Keratinocyte (primary cell): ENCODE results near the gene TANGO2. TPM values are rescaled to one million over a fixed set of nuclear protein-coding genes. Genes with fewer than 3 reads are reported as not detected.

Experiments
- DNase-seq: peaks from one replicate; pipeline ENCODE4 v3.0.0-alpha.2; 2011; ENCODE audit warnings: low read depth, missing footprints, low spot score
- FAIRE-seq: peaks from 2 replicates; lab custom pipeline; 2011; peaks lifted over from hg19 to GRCh38; lab: Jason Lieb, UNC
- H2AFZ ChIP-seq: 2 replicates; pipeline ENCODE4 v1.6.0; 2012; ENCODE audit warnings: low read length, control low read depth, inconsistent platforms; ENCODE audit not compliant: control insufficient read depth
- H3K27ac ChIP-seq: 2 replicates; pipeline ENCODE4 v1.5.1; 2011; ENCODE audit warnings: low read length; ENCODE audit not compliant: control insufficient read depth, insufficient read depth
- H3K27me3 ChIP-seq: 3 replicates; pipeline ENCODE4 v1.6.0; 2011; ENCODE audit warnings: low read length; ENCODE audit not compliant: control insufficient read depth, insufficient read depth; ENCODE audit errors: extremely low read depth
- H3K36me3 ChIP-seq, 2 experiments: 2 replicates in 1 of 2; 3 replicates in 1 of 2; pipeline ENCODE4 v1.5.1; 2011; ENCODE audit warnings: low read length in 2 of 2, mild to moderate bottlenecking in 1 of 2; ENCODE audit not compliant: control insufficient read depth in 2 of 2, insufficient read depth in 2 of 2; ENCODE audit errors: extremely low read depth in 1 of 2
- H3K4me1 ChIP-seq: 3 replicates; pipeline ENCODE4 v1.5.1; 2011; ENCODE audit warnings: low read length; ENCODE audit not compliant: control insufficient read depth, insufficient read depth; ENCODE audit errors: extremely low read depth
- H3K4me2 ChIP-seq: 3 replicates; pipeline ENCODE4 v1.6.0; 2011; ENCODE audit warnings: low read depth, low read length; ENCODE audit not compliant: control insufficient read depth, insufficient read depth; ENCODE audit errors: extremely low read depth
- H3K4me3 ChIP-seq, 3 experiments: fragments of 200-600 bp in 1 of 3; sonication (generic) in 1 of 3; 2 replicates in 2 of 3; 3 replicates in 1 of 3; pipeline ENCODE4 v1.5.1; 2011 to 2016; ENCODE audit warnings: low read length in 3 of 3, mild to moderate bottlenecking in 3 of 3, control low read depth in 2 of 3, inconsistent platforms in 1 of 3, low read depth in 1 of 3, mixed read lengths in 1 of 3, mixed run types in 1 of 3, moderate library complexity in 1 of 3; ENCODE audit not compliant: control insufficient read depth in 2 of 3, insufficient read depth in 2 of 3; ENCODE audit errors: extremely low read depth in 1 of 3
- H3K79me2 ChIP-seq: 2 replicates; pipeline ENCODE4 v1.6.0; 2012; ENCODE audit warnings: low read length; ENCODE audit not compliant: control insufficient read depth, insufficient read depth
- H3K9ac ChIP-seq: 3 replicates; pipeline ENCODE4 v1.6.0; 2011; ENCODE audit warnings: low read length; ENCODE audit not compliant: control insufficient read depth, insufficient read depth; ENCODE audit errors: extremely low read depth
- H3K9me1 ChIP-seq: 3 replicates; pipeline ENCODE4 v1.6.0; 2011; ENCODE audit warnings: low read length; ENCODE audit not compliant: control insufficient read depth, insufficient read depth; ENCODE audit errors: extremely low read depth
- H3K9me3 ChIP-seq: 2 replicates; pipeline ENCODE4 v1.5.1; 2012; ENCODE audit warnings: low read depth, low read length; ENCODE audit not compliant: control insufficient read depth
- H4K20me1 ChIP-seq: 3 replicates; pipeline ENCODE4 v1.6.0; 2011; ENCODE audit warnings: low read length; ENCODE audit not compliant: control insufficient read depth, insufficient read depth; ENCODE audit errors: extremely low read depth
- EZH2 ChIP-seq: IDR thresholded peaks from one replicate; pipeline ENCODE4 v1.6.1; 2012; ENCODE audit warnings: inconsistent platforms, mild to moderate bottlenecking, low read length, moderate library complexity
- dilution Hi-C: fragments of 300-500 bp; cut with MboI; formaldehyde crosslinking; loops from one replicate; pipeline ENCODE4 v1.7.0; 2020; ENCODE audit warnings: low sequenced_read_pairs; ENCODE audit not compliant: extremely low pct_ligation_motif_present
- polyA plus RNA-seq, 5 experiments: library from polyadenylated mRNA; depleted of rRNA in 3 of 5; stranded (reverse) in 3 of 5; stranded (forward) in 1 of 5; unstranded in 1 of 5; fragments of >200 nt; gene quantifications; 1 replicate in 1 of 5; 2 replicates in 3 of 5; 3 replicates in 1 of 5; pipeline versions ENCODE4 v1.2.1 to v1.2.3, GENCODE V29; 2011 to 2012; ENCODE audit warnings: missing spikeins in 2 of 5, low read depth in 1 of 5, low replicate concordance in 1 of 5
- TF ChIP-seq, protein P1 (sequence below), 3 experiments: IDR thresholded peaks in 1 of 3; conservative IDR thresholded peaks in 1 of 3; optimal IDR thresholded peaks in 1 of 3; 2 replicates in 2 of 3; 3 replicates in 1 of 3; pipeline versions ENCODE3 to v1.5.1; 2011; ENCODE audit warnings: low read length in 3 of 3, mild to moderate bottlenecking in 3 of 3, moderate library complexity in 2 of 3, control low read depth in 1 of 3, inconsistent platforms in 1 of 3; ENCODE audit not compliant: insufficient read depth in 2 of 3; ENCODE audit errors: extremely low read depth in 1 of 3

Gene TANGO2
- polyA plus RNA-seq, 1 donor (not counting 4 experiments of a cell fraction or from before 2014, with no cell fraction given): 20.1 TPM

DNA sequence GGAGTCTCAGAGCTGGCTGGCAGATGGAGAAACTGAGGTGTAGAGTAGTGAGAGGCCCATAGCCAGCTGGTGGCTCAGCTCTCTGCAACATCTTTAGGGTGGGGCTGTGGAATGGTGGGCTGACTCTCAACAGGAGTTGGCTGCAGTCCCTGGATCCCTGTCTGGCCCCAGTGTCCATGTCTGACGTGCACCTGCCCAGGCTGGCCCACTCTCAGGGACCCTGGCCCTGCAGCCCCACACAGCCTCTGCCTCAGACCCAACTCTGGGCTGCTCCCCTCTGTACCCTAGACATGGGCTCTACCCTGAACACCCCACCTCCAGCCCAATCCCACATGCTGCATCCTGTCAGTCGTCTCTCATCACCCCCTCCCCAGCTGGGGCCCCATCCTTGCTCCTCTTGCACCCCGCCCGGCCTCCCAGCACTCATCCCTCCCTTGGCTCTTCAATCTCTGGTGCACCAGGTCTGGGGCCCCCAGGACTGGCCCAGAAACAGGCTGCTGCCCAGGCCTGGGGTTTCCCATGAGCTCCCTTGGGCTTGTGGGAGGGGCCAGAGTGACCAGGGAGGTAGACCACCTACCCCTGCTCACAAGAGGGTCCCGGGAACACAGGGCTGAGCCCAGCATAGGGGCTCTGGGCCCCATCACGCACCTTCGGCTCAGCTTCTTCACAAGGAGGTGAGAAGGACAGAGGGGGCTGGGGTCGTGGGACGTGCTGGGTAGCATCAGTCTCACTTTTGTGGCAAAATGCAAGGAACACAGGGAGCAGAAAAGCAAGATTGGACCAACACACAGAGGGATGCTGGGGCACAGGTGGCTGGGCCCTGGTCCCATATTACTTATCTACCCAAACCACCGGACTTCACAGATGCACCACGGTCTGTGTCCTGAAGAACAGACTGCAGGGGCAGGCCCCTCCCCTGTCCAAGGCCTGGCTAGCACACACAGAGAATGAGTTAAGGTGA, 35.8 kb upstream of the TANGO2 start:
- H3K9me1 ChIP-seq: peaks cover 5% of the 10 kb centered on the region
- no peaks in the 10 kb centered on the region for H3K36me3 ChIP-seq
- no peaks in the 10 kb centered on the region for H3K9me3 ChIP-seq
- peak overlapping the region; percentile 90 for H3K4me2 ChIP-seq
- H2AFZ ChIP-seq: no peak overlapping the region
- FAIRE-seq (no peak), DNase-seq (no peak)
- peaks cover 39% of the 10 kb centered on the region for H3K4me1 ChIP-seq
- H3K79me2 ChIP-seq: no peaks in the 10 kb centered on the region
- no peak overlapping the region for H3K9ac ChIP-seq
- no peak for TF ChIP-seq EZH2
- TF ChIP-seq, protein P1, sequence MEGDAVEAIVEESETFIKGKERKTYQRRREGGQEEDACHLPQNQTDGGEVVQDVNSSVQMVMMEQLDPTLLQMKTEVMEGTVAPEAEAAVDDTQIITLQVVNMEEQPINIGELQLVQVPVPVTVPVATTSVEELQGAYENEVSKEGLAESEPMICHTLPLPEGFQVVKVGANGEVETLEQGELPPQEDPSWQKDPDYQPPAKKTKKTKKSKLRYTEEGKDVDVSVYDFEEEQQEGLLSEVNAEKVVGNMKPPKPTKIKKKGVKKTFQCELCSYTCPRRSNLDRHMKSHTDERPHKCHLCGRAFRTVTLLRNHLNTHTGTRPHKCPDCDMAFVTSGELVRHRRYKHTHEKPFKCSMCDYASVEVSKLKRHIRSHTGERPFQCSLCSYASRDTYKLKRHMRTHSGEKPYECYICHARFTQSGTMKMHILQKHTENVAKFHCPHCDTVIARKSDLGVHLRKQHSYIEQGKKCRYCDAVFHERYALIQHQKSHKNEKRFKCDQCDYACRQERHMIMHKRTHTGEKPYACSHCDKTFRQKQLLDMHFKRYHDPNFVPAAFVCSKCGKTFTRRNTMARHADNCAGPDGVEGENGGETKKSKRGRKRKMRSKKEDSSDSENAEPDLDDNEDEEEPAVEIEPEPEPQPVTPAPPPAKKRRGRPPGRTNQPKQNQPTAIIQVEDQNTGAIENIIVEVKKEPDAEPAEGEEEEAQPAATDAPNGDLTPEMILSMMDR (optimal IDR thresholded peaks at IDR 0.05 in 1 of 3, IDR thresholded peaks at IDR 0.05 in 1 of 3, conservative IDR thresholded peaks at IDR 0.05 in 1 of 3; ENCODE audit: extremely low read depth in 1 of 3, insufficient read depth in 2 of 3, low read length in 3 of 3): no peak
- dilution Hi-C loops: no loop called here
- no peaks in the 10 kb centered on the region for H4K20me1 ChIP-seq
- H3K27me3 ChIP-seq: no peaks in the 10 kb centered on the region
- H3K4me3 ChIP-seq: peak overlapping the region in 1 of 3 experiments; percentile 11
- peak overlapping the region; percentile 65 for H3K27ac ChIP-seq

DNA sequence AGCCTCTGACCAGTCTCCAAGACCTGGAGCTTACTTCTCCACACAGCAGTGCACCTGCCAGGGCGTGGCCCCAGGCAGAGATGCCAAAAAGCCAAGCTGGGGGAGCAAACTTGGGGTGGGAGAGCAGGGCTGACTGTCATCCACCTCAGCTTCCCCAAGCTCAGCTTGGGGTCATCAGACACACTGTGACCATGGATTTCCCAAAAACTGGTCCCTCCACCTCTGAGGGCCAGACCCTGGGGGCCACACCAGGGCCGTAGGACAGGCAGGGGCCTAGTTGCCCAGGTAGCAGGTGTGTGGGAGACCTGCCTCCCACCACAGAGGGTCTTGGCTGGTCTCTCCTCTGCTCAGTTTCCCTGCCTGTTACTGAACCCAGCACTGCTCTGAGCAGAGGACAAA, 34.9 kb upstream of the TANGO2 start:
- Histone ChIP-seq H3K27ac (no peak overlapping the region), H3K9me3 (no peaks in the 10 kb centered on the region), H3K4me2 (peak overlapping the region; percentile 90), H3K9ac (peak overlapping the region; percentile 75), H2AFZ (peak overlapping the region; percentile 71), H3K4me1 (peaks cover 39% of the 10 kb centered on the region), H3K36me3 (no peaks in the 10 kb centered on the region), H3K4me3 (peak overlapping the region; percentile 71 to 80 (median 72)), H3K9me1 (peaks cover 5% of the 10 kb centered on the region), H4K20me1 (no peaks in the 10 kb centered on the region), H3K79me2 (no peaks in the 10 kb centered on the region), H3K27me3 (no peaks in the 10 kb centered on the region)
- FAIRE-seq (no peak), DNase-seq (no peak)
- dilution Hi-C loops: no loop called here
- TF ChIP-seq, protein P1 (optimal IDR thresholded peaks at IDR 0.05 in 1 of 3, IDR thresholded peaks at IDR 0.05 in 1 of 3, conservative IDR thresholded peaks at IDR 0.05 in 1 of 3; ENCODE audit: extremely low read depth in 1 of 3, insufficient read depth in 2 of 3, low read length in 3 of 3): no peak
- TF ChIP-seq EZH2: no peak
